WI38 (cell line): ENCODE data around the gene AHRR.

Source experiments
- H3K4me3 ChIP-seq: 2 replicates; pipeline ENCODE4 v1.5.1; 2011; ENCODE audit warnings: low read depth, mild to moderate bottlenecking, control low read depth, low read length
- CTCF ChIP-seq: IDR thresholded peaks from 2 replicates; pipeline ENCODE4 v1.5.1; 2012; ENCODE audit warnings: low read depth, mild to moderate bottlenecking, control low read depth, low read length

The AHRR gene

DNA sequence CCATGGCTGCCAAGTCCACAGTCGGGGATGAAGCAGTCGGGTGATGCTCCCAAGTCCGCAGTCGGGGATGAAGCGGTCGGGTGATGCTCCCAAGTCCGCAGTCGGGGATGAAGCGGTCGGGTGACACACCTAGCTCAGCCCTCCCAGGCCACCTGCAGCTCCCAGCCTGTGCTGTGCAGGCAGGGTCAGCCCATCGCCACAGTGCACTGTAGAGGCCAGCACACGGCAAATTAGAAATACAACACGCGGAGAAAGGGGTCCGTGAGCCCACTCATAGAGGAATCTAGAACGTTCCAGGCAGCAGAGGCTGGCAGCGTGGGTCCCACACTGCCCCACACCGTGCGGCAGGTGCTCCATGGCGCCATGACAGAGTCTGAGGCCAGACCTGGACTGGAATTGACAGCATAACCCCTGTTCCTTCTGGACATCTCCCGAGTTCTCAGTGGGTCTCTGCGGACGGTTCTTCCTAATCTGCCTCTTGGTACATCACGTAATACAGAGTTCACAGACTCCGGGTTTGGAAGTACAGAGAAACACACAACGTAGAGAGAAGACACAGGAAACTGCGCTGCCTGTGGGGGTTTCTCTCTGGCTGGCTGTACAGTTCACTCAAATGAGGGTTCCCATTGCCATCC is 113.8 kb downstream of the AHRR start:
- no peak overlapping the region for H3K4me3 ChIP-seq
- TF ChIP-seq CTCF: no peak

DNA sequence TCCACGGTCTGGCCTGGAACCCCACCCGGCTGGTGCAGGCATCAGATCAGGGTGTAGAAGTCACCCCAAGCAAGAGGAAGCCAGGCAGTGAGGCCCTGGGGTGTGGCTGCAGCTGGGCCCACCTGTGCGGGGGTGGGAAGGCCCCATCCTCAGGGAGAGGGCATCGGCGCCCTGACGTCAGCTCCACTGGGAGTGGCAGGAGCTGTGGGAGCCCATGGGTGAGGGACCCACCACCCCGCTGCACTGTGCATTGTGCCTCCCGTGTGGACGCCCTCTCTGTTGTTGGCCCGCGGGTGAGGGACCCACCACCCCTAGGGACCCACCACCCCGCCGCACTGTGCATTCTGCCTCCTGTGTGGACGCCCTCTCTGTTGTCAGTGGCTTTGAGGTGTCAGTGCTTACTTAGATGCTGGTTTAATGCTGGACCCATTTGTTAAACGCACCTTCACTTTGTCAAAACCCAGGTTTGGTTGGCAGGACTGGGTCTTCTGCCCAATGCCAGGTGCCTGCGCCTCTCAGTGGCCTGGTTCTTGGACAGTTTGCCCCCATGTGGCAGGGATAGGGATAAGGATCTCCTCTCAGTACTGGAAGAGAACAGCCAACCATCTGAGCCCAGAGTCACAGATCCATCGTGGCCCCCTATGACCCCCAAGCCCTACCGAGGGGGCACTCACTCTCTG is 114.6 kb downstream of the AHRR start:
- no peak overlapping the region for H3K4me3 ChIP-seq
- TF ChIP-seq CTCF: 0 out of 2 replicates have a peak, but pooled peaks have one; percentile 26

DNA sequence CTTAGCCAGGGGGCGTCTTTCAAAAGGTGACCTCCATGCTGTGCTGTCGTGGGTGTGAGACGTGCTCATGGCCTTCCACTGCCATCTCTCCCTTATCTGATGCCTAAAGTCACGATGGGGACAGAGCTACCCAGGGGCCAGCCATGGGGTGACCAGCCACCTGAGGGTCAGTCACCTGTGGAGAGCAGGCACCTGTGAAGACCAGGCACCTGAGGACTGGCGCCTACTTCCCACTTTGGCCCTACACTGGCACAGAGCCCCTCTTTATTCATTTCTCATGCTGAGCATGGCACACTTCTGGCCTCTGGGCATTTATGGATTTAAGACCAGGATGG is 115.1 kb downstream of the AHRR start:
- no peak overlapping the region for H3K4me3 ChIP-seq
- no peak for TF ChIP-seq CTCF

- H3K4me3 ChIP-seq: no peak overlapping the region
- TF ChIP-seq CTCF: no peak
Observed at GRCh38 chr5:437281-437771, 115.8 kb downstream of the AHRR start.

DNA sequence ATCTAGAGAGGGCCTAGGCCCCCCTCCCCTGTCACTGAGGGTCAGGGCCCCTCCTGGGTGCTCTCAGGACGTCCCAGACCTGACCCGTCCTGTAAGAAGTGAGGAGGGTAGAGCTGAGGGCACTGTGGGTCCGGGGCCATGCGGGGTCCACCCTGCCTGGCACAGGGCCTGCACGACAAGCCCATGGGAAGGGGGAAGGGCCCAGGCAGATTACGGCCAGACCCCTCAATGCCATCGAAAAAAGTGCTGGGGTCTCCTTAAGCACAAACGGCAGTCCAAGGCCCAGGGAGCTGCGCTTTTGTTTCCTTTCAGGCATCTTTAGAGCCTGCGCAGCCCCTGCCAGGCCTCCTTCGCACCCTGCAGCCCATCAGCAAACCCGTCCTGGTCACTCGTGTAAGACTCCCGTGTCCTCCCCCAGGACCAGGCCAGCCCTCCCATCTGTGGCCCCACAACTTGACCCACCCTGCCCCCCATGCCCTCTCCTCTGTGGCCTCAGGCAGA is 117.0 kb downstream of the AHRR start:
- H3K4me3 ChIP-seq: no peak overlapping the region
- TF ChIP-seq CTCF: no peak

GRCh38 chr5:439181-439580 is 117.7 kb downstream of the AHRR start:
- no peak for TF ChIP-seq CTCF
- H3K4me3 ChIP-seq: no peak overlapping the region

DNA sequence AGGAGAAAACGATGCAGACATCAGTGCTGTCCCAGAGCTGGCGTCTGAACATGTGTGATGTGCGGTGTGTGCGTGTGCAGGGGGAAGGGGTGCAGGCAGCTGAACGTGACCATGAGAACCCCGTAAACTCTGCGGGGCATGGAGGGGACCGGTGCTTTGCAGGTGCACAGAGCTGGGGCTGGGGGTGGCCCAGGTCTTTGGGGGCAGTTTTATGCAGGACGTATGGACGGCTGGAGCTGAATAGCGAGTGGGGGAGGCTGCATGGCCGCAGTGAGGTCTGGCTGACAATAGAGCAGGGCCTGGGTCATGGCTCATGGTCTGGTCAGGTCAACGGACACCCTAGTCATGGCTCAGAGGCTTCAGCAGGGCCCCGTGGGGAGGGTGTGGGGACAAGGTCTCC is 118.1 kb downstream of the AHRR start:
- no peak overlapping the region for H3K4me3 ChIP-seq
- no peak for TF ChIP-seq CTCF
